ENCODE results near the gene WDR54.

The WDR54 gene

GRCh38 chr2:74457549-74458131 is 36.1 kb downstream of the WDR54 start (continued):
- TF ChIP-seq ZSCAN18 (tag by site-specific recombination; IDR thresholded peaks at IDR 0.05): no peak
- no peak for TF ChIP-seq ZNF280D (tag by site-specific recombination; IDR thresholded peaks at IDR 0.05)
- TF ChIP-seq ZNF623 (tag by site-specific recombination; IDR thresholded peaks at IDR 0.05): no peak
- no peak for TF ChIP-seq ZNF174 (tag by site-specific recombination; IDR thresholded peaks at IDR 0.05)
- TF ChIP-seq RBAK (tag by site-specific recombination; IDR thresholded peaks at IDR 0.05): no peak
- TF ChIP-seq SCRT1 (tag by site-specific recombination; IDR thresholded peaks at IDR 0.05; ENCODE audit: borderline replicate concordance): no peak
- TF ChIP-seq ZNF701 (tag by site-specific recombination; IDR thresholded peaks at IDR 0.05): no peak
- TF ChIP-seq ZNF626 (tag by site-specific recombination; IDR thresholded peaks at IDR 0.05): no peak
- no peak for TF ChIP-seq ZNF404 (tag by site-specific recombination; IDR thresholded peaks at IDR 0.05)
- TF ChIP-seq ZNF677 (tag by site-specific recombination; IDR thresholded peaks at IDR 0.05): no peak
- TF ChIP-seq SCRT2 (tag by site-specific recombination; IDR thresholded peaks at IDR 0.05): no peak
- TF ChIP-seq ZSCAN16 (tag by site-specific recombination; IDR thresholded peaks at IDR 0.05): no peak
- TF ChIP-seq KLF10 (tag by site-specific recombination; IDR thresholded peaks at IDR 0.05): peak; percentile 42; the same call in 1 of the 2 replicates
- TF ChIP-seq ZNF175 (tag by site-specific recombination; IDR thresholded peaks at IDR 0.05): no peak
- TF ChIP-seq ZNF449 (tag by site-specific recombination; IDR thresholded peaks at IDR 0.05): no peak
- TF ChIP-seq, protein P1, sequence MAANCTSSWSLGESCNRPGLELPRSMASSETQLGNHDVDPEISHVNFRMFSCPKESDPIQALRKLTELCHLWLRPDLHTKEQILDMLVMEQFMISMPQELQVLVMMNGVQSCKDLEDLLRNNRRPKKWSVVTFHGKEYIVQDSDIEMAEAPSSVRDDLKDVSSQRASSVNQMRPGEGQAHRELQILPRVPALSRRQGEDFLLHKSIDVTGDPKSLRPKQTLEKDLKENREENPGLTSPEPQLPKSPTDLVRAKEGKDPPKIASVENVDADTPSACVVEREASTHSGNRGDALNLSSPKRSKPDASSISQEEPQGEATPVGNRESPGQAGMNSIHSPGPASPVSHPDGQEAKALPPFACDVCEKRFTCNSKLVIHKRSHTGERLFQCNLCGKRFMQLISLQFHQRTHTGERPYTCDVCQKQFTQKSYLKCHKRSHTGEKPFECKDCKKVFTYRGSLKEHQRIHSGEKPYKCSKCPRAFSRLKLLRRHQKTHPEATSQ (tag by site-specific recombination; IDR thresholded peaks at IDR 0.05): no peak; the same call in 1 of the 2 replicates
- TF ChIP-seq YY2 (tag by site-specific recombination; IDR thresholded peaks at IDR 0.05): no peak
- no peak for TF ChIP-seq PRDM1 (tag by site-specific recombination; IDR thresholded peaks at IDR 0.05)
- TF ChIP-seq, protein P2, sequence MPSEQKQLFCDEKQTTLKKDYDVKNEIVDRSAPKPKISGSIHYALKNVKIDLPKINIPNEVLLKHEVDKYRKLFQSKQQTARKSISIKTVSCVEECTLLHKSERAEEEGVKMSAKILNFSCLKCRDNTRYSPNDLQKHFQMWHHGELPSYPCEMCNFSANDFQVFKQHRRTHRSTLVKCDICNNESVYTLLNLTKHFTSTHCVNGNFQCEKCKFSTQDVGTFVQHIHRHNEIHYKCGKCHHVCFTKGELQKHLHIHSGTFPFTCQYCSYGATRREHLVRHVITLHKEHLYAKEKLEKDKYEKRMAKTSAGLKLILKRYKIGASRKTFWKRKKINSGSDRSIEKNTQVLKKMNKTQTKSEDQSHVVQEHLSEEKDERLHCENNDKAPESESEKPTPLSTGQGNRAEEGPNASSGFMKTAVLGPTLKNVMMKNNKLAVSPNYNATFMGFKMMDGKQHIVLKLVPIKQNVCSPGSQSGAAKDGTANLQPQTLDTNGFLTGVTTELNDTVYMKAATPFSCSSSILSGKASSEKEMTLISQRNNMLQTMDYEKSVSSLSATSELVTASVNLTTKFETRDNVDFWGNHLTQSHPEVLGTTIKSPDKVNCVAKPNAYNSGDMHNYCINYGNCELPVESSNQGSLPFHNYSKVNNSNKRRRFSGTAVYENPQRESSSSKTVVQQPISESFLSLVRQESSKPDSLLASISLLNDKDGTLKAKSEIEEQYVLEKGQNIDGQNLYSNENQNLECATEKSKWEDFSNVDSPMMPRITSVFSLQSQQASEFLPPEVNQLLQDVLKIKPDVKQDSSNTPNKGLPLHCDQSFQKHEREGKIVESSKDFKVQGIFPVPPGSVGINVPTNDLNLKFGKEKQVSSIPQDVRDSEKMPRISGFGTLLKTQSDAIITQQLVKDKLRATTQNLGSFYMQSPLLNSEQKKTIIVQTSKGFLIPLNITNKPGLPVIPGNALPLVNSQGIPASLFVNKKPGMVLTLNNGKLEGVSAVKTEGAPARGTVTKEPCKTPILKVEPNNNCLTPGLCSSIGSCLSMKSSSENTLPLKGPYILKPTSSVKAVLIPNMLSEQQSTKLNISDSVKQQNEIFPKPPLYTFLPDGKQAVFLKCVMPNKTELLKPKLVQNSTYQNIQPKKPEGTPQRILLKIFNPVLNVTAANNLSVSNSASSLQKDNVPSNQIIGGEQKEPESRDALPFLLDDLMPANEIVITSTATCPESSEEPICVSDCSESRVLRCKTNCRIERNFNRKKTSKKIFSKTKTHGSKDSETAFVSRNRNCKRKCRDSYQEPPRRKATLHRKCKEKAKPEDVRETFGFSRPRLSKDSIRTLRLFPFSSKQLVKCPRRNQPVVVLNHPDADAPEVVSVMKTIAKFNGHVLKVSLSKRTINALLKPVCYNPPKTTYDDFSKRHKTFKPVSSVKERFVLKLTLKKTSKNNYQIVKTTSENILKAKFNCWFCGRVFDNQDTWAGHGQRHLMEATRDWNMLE (tag by site-specific recombination; conservative IDR thresholded peaks at IDR 0.05; ENCODE audit: low read depth): no peak
- no peak for TF ChIP-seq ZNF354C (tag by site-specific recombination; IDR thresholded peaks at IDR 0.05; ENCODE audit: borderline replicate concordance, low read depth)
- peak; percentile 83 for TF ChIP-seq ZBTB20 (tag by site-specific recombination; IDR thresholded peaks at IDR 0.05)
- no peak for TF ChIP-seq ZNF311 (tag by site-specific recombination; IDR thresholded peaks at IDR 0.05; ENCODE audit: borderline replicate concordance)
- TF ChIP-seq ZNF37A (tag by site-specific recombination; IDR thresholded peaks at IDR 0.05): no peak
- TF ChIP-seq ZNF335 (tag by site-specific recombination; conservative IDR thresholded peaks at IDR 0.05): peak; percentile 92
- no peak for TF ChIP-seq ZNF670 (tag by site-specific recombination; IDR thresholded peaks at IDR 0.05; ENCODE audit: low read depth)
- no peak for TF ChIP-seq ZNF776 (tag by site-specific recombination; IDR thresholded peaks at IDR 0.05; ENCODE audit: borderline replicate concordance)
- TF ChIP-seq ZNF549 (tag by site-specific recombination; IDR thresholded peaks at IDR 0.05): no peak
- TF ChIP-seq KLF7 (tag by site-specific recombination; IDR thresholded peaks at IDR 0.05; ENCODE audit: borderline replicate concordance): no peak; the same call in 1 of the 2 replicates
- no peak for TF ChIP-seq SP2 (tag by site-specific recombination; IDR thresholded peaks at IDR 0.05)
